K562 (cell line): ENCODE measurements around the gene C10orf95. TPM values are rescaled to one million over a fixed set of nuclear protein-coding genes. Genes with fewer than 3 reads are reported as not detected.
A peak's percentile ranks its signal among the peaks of the same experiment; 100 is the strongest.

Experiments
- ATAC-seq: fragments of 200-7000 bp; cut with Tn5 transposase; 3 replicates; pipeline ENCODE4 v1.9.1; 2020; ENCODE audit warnings: moderate library complexity
- BruUV-seq: library from RNA; stranded (reverse); fragments of 400-500 nt; replicated peaks from 2 replicates; lab custom pipeline; 2021; lab: Mats Ljungman, UMichigan
- CTCF ChIA-PET: fragments of 300-600 bp; formaldehyde crosslinking; extraction: SDS; loops from one replicate; lab custom pipeline; 2021; ENCODE audit warnings: low intra/inter-chr PET ratio; lab: Yijun Ruan, JAX
- POLR2A ChIA-PET: fragments of 300-600, 350-650 bp; sonication (Branson Sonifier 250); formaldehyde crosslinking; extraction: SDS; loops from one replicate; lab custom pipeline; 2021; ENCODE audit warnings: antibody characterized with exemption, inconsistent platforms; lab: Yijun Ruan, JAX
- DNase-seq, 4 experiments: peaks; one replicate each; pipeline versions ENCODE4 v3.0.0 to v3.0.0-alpha.2; 2011 to 2018; ENCODE audit warnings: low spot score in 3 of 4, mixed read lengths in 3 of 4; ENCODE audit errors: extremely low read depth in 1 of 4
- FAIRE-seq: peaks from 2 replicates; lab custom pipeline; 2011; peaks lifted over from hg19 to GRCh38; lab: Jason Lieb, UNC
- H2AFZ ChIP-seq: 2 replicates; pipeline ENCODE4 v1.6.0; 2011; ENCODE audit warnings: low read depth, low read length, control low read depth, inconsistent platforms
- H3K27ac ChIP-seq: fragments of 200-600 bp; 3 replicates; pipeline ENCODE4 v1.8.0; 2011; ENCODE audit warnings: low read depth, mild to moderate bottlenecking, control low read depth, inconsistent platforms, low read length, moderate library complexity, mixed read lengths; ENCODE audit errors: extremely low read depth
- H3K27me3 ChIP-seq, 2 experiments: fragments of 300-600 bp in 1 of 2; 2 replicates in 1 of 2; 3 replicates in 1 of 2; pipeline versions ENCODE4 v1.6.0 to v1.8.0; 2011; ENCODE audit warnings: inconsistent platforms in 2 of 2, low read length in 2 of 2, mild to moderate bottlenecking in 1 of 2, mixed read lengths in 1 of 2, moderate library complexity in 1 of 2; ENCODE audit not compliant: control insufficient read depth in 2 of 2, insufficient read depth in 2 of 2
- H3K36me3 ChIP-seq: fragments of 300-600 bp; 3 replicates; pipeline ENCODE4 v1.8.0; 2011; ENCODE audit warnings: mild to moderate bottlenecking, low read length, inconsistent platforms; ENCODE audit not compliant: control insufficient read depth, insufficient read depth
- H3K4me1 ChIP-seq, 2 experiments: fragments of 200-600 bp in 1 of 2; replicated peaks in 1 of 2; 2 replicates in 1 of 2; 3 replicates in 1 of 2; pipeline versions ENCODE4 v1.5.1 to v1.8.0; 2011; ENCODE audit warnings: inconsistent platforms in 2 of 2, low read length in 2 of 2, mild to moderate bottlenecking in 1 of 2, mixed read lengths in 1 of 2, moderate library complexity in 1 of 2; ENCODE audit not compliant: control insufficient read depth in 2 of 2, insufficient read depth in 2 of 2
- H3K4me2 ChIP-seq: 2 replicates; pipeline ENCODE4 v1.6.1; 2011; ENCODE audit warnings: low read length, control low read depth, inconsistent platforms, mixed read lengths; ENCODE audit not compliant: insufficient read depth
- H3K4me3 ChIP-seq: fragments of 200-600 bp; sonication (generic), shearing (Covaris generic); 2 replicates; pipeline ENCODE4 v1.5.1; 2016; ENCODE audit warnings: control low read depth, inconsistent platforms
- H3K79me2 ChIP-seq: fragments of 200-600 bp; 3 replicates; pipeline ENCODE4 v1.8.0; 2011; ENCODE audit warnings: low read length, inconsistent platforms; ENCODE audit not compliant: control insufficient read depth, insufficient read depth
- H3K9ac ChIP-seq, 2 experiments: 2 replicates each; pipeline versions ENCODE4 v1.6.0 to v1.6.1; 2011; ENCODE audit warnings: low read depth in 2 of 2, low read length in 2 of 2, control low read depth in 1 of 2, inconsistent platforms in 1 of 2, mild to moderate bottlenecking in 1 of 2, mixed read lengths in 1 of 2; ENCODE audit not compliant: insufficient read depth in 1 of 2
- H3K9me1 ChIP-seq: one replicate; pipeline ENCODE4 v1.6.0; 2011; ENCODE audit warnings: inconsistent platforms, mild to moderate bottlenecking, low read length, moderate library complexity; ENCODE audit not compliant: control insufficient read depth, insufficient read depth
- H3K9me3 ChIP-seq: replicated peaks from 2 replicates; pipeline ENCODE4 v1.5.1; 2011; ENCODE audit warnings: low read depth, low read length, inconsistent platforms; ENCODE audit not compliant: control insufficient read depth, insufficient read depth
- H4K20me1 ChIP-seq: replicated peaks from 2 replicates; pipeline ENCODE4 v1.6.1; 2011; ENCODE audit warnings: low read length, inconsistent platforms, mixed read lengths; ENCODE audit not compliant: control insufficient read depth, insufficient read depth
- ELF1 ChIP-seq: fragments of 200-800 bp; sonication (Bioruptor generic); IDR thresholded peaks from 2 replicates; pipeline ENCODE4 v1.6.1; 2016; ENCODE audit warnings: missing genetic modification characterization, missing compliant biosample characterization
- HNRNPUL1 ChIP-seq: fragments of 200-400 bp; formaldehyde crosslinking; IDR thresholded peaks from 2 replicates; pipeline ENCODE4 v1.6.1; 2017; ENCODE audit warnings: low read length
- SREBF2 ChIP-seq: sonication (generic); formaldehyde crosslinking; IDR thresholded peaks from 2 replicates; pipeline ENCODE4 v1.4.0; 2020; ENCODE audit warnings: mild to moderate bottlenecking, missing genetic modification reagents
- USF1 ChIP-seq: sonication (generic); formaldehyde crosslinking; IDR thresholded peaks from 2 replicates; pipeline ENCODE4 v1.9.0; 2022; ENCODE audit warnings: mild to moderate bottlenecking, missing genetic modification reagents
- YY1 ChIP-seq, 3 experiments: IDR thresholded peaks; 2 replicates each; pipeline ENCODE4 v1.6.1; 2011; ENCODE audit warnings: low read length in 2 of 3, mild to moderate bottlenecking in 2 of 3, moderate library complexity in 2 of 3, borderline replicate concordance in 1 of 3, control low read depth in 1 of 3, low read depth in 1 of 3; ENCODE audit not compliant: insufficient read depth in 3 of 3, insufficient replicate concordance in 2 of 3, control insufficient read depth in 1 of 3, insufficient read length in 1 of 3; ENCODE audit errors: extremely low read depth in 1 of 3
- ZZZ3 ChIP-seq: fragments of 450-650 bp; IDR thresholded peaks from 2 replicates; pipeline ENCODE4 v1.6.1; 2016; ENCODE audit warnings: antibody characterized with exemption, mild to moderate bottlenecking, moderate library complexity
- whole genome bisulfite sequencing: fragments of 100-300 bp; shearing (Covaris generic); methylation state at CpG from one replicate; pipeline ENCODE4 v1.1.6; 2016; ENCODE audit warnings: low coverage, mixed read lengths; ENCODE audit not compliant: insufficient coverage; ENCODE audit errors: missing lambda C conversion rate; 5-methylcytosine and 5-hydroxymethylcytosine counted together
- in situ Hi-C: fragments of 300-500 bp; cut with MboI; formaldehyde crosslinking; loops from 4 replicates; pipeline ENCODE4 v1.15.0; 2018; ENCODE audit warnings: inconsistent platforms, mixed read lengths
- intact Hi-C: fragments of 100-400 bp; cut with micrococcal nuclease; formaldehyde crosslinking; loops from 2 replicates; pipeline ENCODE4 v1.14.2; 2022
- polyA plus RNA-seq, 8 experiments: library from polyadenylated mRNA; depleted of rRNA in 4 of 8; stranded (reverse) in 5 of 8; unstranded in 3 of 8; fragments of >200 nt; fragmentation: Nextera tagmentation in 2 of 8; fragmentation: Illumina TruSeq in 1 of 8; extraction: Ambion mirVana in 2 of 8; extraction: Trizol in 1 of 8; gene quantifications; 2 replicates each; pipeline versions ENCODE4 v1.2.1 to v1.2.3, GENCODE V29; 2011 to 2014; ENCODE audit warnings: inconsistent platforms in 1 of 8, missing spikeins in 1 of 8
- total RNA-seq, 7 experiments: library from RNA; depleted of rRNA in 6 of 7; stranded (reverse); fragments of >200 nt in 6 of 7; fragmentation: Illumina TruSeq in 2 of 7; extraction: Trizol in 2 of 7; gene quantifications; 2 replicates each; pipeline versions ENCODE4 v1.2.1 to v1.2.3, GENCODE V29; 2011 to 2021; ENCODE audit warnings: low replicate concordance in 1 of 7
- TF ChIP-seq, protein P1 (sequence below): fragments of 200-800 bp; sonication (Bioruptor generic); IDR thresholded peaks from 2 replicates; pipeline ENCODE4 v1.6.1; 2017; ENCODE audit warnings: missing genetic modification characterization, missing compliant biosample characterization
- TF ChIP-seq, protein P2 (sequence below): sonication (generic); formaldehyde crosslinking; IDR thresholded peaks from 2 replicates; pipeline ENCODE4 v1.8.0; 2022; ENCODE audit warnings: mild to moderate bottlenecking, missing genetic modification reagents
- TF ChIP-seq, protein P3 (sequence below): fragments of 450-650 bp; IDR thresholded peaks from 2 replicates; pipeline ENCODE4 v1.7.1; 2018; ENCODE audit warnings: mild to moderate bottlenecking, low read depth; ENCODE audit not compliant: partially characterized antibody

C10orf95 gene
- total and polyA plus RNA-seq, 9 of the 15 experiments (the other 6 are each of a cell fraction or from before 2014, with no cell fraction given) = 0.03 to 0.41 (median 0.17) TPM; not detected in 1

DNA sequence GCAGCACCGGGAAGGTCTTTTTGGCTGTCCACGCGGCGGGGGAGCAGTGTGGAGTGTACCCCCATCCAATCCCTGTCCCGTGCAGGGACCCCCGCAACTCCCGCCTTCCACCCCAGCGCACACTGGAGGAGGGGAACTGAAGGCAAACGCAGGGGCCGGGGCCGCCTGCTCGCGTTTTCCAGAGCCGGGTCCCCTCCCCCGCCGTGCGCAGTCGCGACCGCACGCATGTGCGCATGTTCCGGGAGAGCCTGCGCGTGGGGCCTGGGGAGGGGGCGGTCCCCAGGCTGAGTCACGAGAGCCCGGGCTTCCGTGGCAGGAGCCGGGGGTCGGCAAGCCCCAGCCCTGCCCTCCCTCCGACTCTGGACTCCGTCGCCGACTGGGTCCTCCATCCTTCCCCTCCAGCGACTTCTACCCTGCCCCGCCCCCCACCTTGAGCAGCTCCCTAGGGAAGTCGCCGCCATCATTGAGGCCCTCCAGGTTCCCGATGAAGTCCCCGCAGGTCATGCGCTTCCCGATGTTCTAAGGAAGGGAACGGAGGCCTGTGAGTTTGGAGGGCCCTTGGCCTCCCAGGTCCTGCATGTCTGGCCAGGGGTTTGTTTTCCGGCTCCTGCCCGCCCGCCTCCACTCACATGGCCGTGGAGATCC lies 40.8 kb downstream of the C10orf95 start (continued):
- TF ChIP-seq, protein P1, sequence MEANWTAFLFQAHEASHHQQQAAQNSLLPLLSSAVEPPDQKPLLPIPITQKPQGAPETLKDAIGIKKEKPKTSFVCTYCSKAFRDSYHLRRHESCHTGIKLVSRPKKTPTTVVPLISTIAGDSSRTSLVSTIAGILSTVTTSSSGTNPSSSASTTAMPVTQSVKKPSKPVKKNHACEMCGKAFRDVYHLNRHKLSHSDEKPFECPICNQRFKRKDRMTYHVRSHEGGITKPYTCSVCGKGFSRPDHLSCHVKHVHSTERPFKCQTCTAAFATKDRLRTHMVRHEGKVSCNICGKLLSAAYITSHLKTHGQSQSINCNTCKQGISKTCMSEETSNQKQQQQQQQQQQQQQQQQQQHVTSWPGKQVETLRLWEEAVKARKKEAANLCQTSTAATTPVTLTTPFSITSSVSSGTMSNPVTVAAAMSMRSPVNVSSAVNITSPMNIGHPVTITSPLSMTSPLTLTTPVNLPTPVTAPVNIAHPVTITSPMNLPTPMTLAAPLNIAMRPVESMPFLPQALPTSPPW = no peak

DNA sequence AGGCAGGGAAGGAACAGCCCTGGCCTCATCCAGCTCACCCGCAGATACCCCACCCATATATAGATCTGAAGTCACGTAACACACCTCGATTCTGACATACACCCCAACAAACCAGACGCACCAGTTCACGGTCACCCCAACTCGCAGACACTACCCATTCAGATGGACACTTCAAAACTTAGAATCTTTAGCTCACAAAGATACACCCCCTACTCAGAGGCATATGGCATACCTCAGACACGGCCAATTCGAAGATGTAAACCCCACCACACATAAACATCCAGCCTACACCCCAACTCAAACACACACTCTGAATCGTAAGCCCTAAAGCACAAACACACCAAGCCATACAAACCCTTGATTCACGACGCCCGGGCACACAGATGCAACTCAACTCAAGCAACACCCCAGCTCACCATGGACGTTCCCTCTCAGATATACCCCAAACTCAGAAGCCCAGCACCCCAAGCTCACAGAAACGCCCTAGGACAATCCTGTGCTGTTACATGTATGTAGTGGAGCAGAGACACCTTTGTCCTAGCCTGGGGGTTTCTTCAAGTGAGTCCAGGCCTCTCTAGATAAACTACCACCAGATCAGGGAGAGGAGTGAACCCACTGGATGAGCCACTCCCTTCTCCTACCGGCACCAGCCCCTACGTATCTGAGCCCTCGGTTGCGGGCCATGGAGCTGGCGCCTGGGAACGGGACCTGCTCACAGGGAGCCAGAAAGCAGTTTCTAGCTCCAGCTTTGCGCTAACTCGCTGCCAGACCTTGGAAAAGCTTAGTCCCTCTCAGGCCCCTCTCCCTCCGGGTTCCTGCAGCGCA lies 41.5 kb downstream of the C10orf95 start:
- FAIRE-seq (no peak), ATAC-seq (no peak), DNase-seq (no peak)
- H2AFZ ChIP-seq = 0 out of 2 replicates have a peak overlapping the region, but pooled peaks have one; percentile 24
- 41% methylated on average over 18 of the region's 24 CpGs for WGBS
- H3K27ac ChIP-seq = no peak overlapping the region
- in situ Hi-C loops (no loop called here), intact Hi-C loops (no loop called here)
- no peaks in the 10 kb centered on the region for H3K79me2 ChIP-seq
- H3K36me3 ChIP-seq = no peaks in the 10 kb centered on the region
- no peak overlapping the region; a peak in 1 of 4 replicates for H3K9ac ChIP-seq
- BruUV-seq = no TSS peak
- H4K20me1 ChIP-seq = no peaks in the 10 kb centered on the region
- ChIA-PET CTCF (interaction anchor here (0.6 kb wide), 1 partner anchor 14 kb away, joined by 4 read pairs; no protein-coding TSS in a partner anchor), POLR2A (interaction anchor here (1.0 kb wide), 1 partner anchor 11 kb away, joined by 3 read pairs; no protein-coding TSS in a partner anchor)
- no peak overlapping the region for H3K4me3 ChIP-seq
- H3K9me1 ChIP-seq = no peaks in the 10 kb centered on the region
- H3K9me3 ChIP-seq = no peaks in the 10 kb centered on the region
- no peak overlapping the region for H3K4me2 ChIP-seq
- H3K27me3 ChIP-seq = peaks cover 10 to 49% of the 10 kb centered on the region in 2 experiments; a peak in 3 of 5 replicates
- peaks cover 0 to 35% of the 10 kb centered on the region in 2 experiments; a peak in 3 of 5 replicates for H3K4me1 ChIP-seq
- TF ChIP-seq ELF1 (tag) = no peak
- TF ChIP-seq SREBF2 = no peak
- TF ChIP-seq, protein P2, sequence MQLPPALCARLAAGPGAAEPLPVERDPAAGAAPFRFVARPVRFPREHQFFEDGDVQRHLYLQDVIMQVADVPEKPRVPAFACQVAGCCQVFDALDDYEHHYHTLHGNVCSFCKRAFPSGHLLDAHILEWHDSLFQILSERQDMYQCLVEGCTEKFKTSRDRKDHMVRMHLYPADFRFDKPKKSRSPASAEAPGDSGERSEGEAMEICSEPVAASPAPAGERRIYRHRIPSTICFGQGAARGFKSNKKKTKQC (CRISPR knock-in tag) = no peak
- TF ChIP-seq ZZZ3 = no peak
- TF ChIP-seq USF1 = no peak
- no peak for TF ChIP-seq YY1 (IDR thresholded peaks at IDR 0.05; ENCODE audit: borderline replicate concordance in 1 of 3, control insufficient read depth in 1 of 3, extremely low read depth in 1 of 3, insufficient read depth in 3 of 3, insufficient read length in 1 of 3, insufficient replicate concordance in 2 of 3, low read depth in 1 of 3, low read length in 2 of 3)
- no peak for TF ChIP-seq HNRNPUL1
- TF ChIP-seq, protein P3, sequence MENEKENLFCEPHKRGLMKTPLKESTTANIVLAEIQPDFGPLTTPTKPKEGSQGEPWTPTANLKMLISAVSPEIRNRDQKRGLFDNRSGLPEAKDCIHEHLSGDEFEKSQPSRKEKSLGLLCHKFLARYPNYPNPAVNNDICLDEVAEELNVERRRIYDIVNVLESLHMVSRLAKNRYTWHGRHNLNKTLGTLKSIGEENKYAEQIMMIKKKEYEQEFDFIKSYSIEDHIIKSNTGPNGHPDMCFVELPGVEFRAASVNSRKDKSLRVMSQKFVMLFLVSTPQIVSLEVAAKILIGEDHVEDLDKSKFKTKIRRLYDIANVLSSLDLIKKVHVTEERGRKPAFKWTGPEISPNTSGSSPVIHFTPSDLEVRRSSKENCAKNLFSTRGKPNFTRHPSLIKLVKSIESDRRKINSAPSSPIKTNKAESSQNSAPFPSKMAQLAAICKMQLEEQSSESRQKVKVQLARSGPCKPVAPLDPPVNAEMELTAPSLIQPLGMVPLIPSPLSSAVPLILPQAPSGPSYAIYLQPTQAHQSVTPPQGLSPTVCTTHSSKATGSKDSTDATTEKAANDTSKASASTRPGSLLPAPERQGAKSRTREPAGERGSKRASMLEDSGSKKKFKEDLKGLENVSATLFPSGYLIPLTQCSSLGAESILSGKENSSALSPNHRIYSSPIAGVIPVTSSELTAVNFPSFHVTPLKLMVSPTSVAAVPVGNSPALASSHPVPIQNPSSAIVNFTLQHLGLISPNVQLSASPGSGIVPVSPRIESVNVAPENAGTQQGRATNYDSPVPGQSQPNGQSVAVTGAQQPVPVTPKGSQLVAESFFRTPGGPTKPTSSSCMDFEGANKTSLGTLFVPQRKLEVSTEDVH = no peak
